Activated CD4-positive, alpha-beta T cell treated with anti-CD3 and anti-CD28 coated beads for 36 hours (primary cell): ENCODE data around the gene ADA. TPM values are rescaled to one million over a fixed set of nuclear protein-coding genes. Genes with fewer than 3 reads are reported as not detected.

Experiments used
- ATAC-seq: fragments of 200-7000 bp; cut with Tn5 transposase; one replicate; pipeline ENCODE4 v1.10.0; 2021; ENCODE audit warnings: mild to moderate bottlenecking, moderate library complexity
- CTCF ChIA-PET: fragments of 350-600 bp; sonication (Branson Sonifier 250); formaldehyde crosslinking; loops from one replicate; lab custom pipeline; 2021; ENCODE audit warnings: antibody characterized with exemption; lab: Charles Lee
- POLR2A ChIA-PET: fragments of 350-600 bp; sonication (Branson Sonifier 250); formaldehyde crosslinking; loops from one replicate; lab custom pipeline; 2021; ENCODE audit warnings: antibody characterized with exemption, inconsistent platforms; lab: Charles Lee
- DNase-seq: peaks from one replicate; pipeline ENCODE4 v3.0.0-alpha.2; 2020
- H3K27ac Mint-ChIP-seq: one replicate; pipeline ENCODE4 v1.8.0; 2021; ENCODE audit warnings: mixed read lengths
- H3K27me3 Mint-ChIP-seq: one replicate; pipeline ENCODE4 v1.8.0; 2021; ENCODE audit warnings: mixed read lengths
- H3K36me3 Mint-ChIP-seq: one replicate; pipeline ENCODE4 v1.8.0; 2021; ENCODE audit warnings: low read depth, mixed read lengths
- H3K4me1 Mint-ChIP-seq: one replicate; pipeline ENCODE4 v1.8.0; 2021; ENCODE audit warnings: mixed read lengths
- H3K4me3 Mint-ChIP-seq: one replicate; pipeline ENCODE4 v1.8.0; 2021; ENCODE audit warnings: mild to moderate bottlenecking, moderate library complexity, mixed read lengths
- H3K9me3 Mint-ChIP-seq: one replicate; pipeline ENCODE4 v1.8.0; 2021; ENCODE audit warnings: low read depth, mixed read lengths
- intact Hi-C, 2 experiments: fragments of 100-400 bp; cut with DNase I in 1 of 2; cut with micrococcal nuclease in 1 of 2; formaldehyde crosslinking; loops; one replicate each; pipeline versions ENCODE4 v1.14.2 to v1.15.1; 2022 to 2024; cut with DNase I, micrococcal nuclease
- total RNA-seq, 2 experiments: library from RNA; stranded (reverse); gene quantifications; one replicate each; pipeline ENCODE4 v1.2.3, GENCODE V29; 2021

ADA gene
- total RNA-seq, 2 experiments from 2014 or later: 33.8 to 37.8 TPM

GRCh38 chr20:44624152-44624551, 27.3 kb downstream of the ADA start:
- Mint-ChIP-seq H3K27ac (no peak overlapping the region), H3K4me1 (peaks cover 3% of the 10 kb centered on the region), H3K36me3 (peaks cover 56% of the 10 kb centered on the region), H3K9me3 (no peaks in the 10 kb centered on the region), H3K27me3 (no peaks in the 10 kb centered on the region), H3K4me3 (no peak overlapping the region)
- ChIA-PET CTCF (interaction anchor here (0.8 kb wide), 1 partner anchor 18 kb away, joined by 3 read pairs; no protein-coding TSS in a partner anchor), POLR2A (interaction anchor here (0.6 kb wide), 2 partner anchors 134 to 212 kb away, joined by 3 to 7 read pairs; no protein-coding TSS in a partner anchor)
- ATAC-seq (no peak), DNase-seq (no peak)
- intact Hi-C loops: no loop called here

DNA sequence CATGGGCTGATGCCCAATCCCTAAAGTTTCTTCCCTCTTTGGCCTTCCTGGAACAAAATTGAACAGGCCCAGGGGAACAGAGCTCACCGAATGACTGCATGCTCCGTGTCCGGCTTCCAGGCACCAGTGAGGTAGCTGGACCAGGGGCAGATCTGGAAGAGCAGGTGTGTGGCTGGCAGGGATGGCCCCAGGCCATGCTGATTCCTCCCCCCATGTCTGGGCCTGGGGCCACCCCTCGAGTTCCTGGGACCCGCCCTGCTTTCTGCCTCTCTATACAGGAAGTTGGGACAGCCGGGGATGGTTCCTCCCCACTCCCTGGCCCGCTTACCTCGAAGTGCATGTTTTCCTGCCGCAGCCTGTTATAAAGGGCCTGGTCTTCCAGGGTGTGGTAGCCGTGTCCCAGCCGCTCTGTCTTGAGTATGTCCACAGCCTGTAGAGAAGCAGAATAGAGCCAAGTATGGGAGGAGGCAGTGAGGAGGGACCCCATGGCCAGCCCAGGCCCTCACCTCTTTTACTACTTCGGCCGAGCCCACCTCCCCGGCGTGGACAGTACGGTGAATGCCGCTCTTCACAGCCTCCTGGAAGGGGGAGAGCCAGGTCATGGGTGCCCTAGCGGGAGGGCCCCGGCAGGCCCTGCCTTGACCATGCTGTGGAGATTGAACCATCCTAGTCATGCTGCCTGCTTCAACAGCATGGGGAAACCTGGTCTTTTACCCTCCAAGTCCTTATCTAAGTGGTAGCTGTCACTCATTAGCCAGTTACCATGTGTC, 28.8 kb downstream of the ADA start:
- no peak for DNase-seq
- no peak overlapping the region for H3K27ac Mint-ChIP-seq
- intact Hi-C loops: no loop called here
- no peak overlapping the region for H3K4me3 Mint-ChIP-seq
- POLR2A ChIA-PET: no interaction called here
- H3K4me1 Mint-ChIP-seq: peaks cover 16% of the 10 kb centered on the region
- CTCF ChIA-PET: interaction anchor here (1.6 kb wide), 1 partner anchor 12 kb away, joined by 4 read pairs; no protein-coding TSS in a partner anchor
- peaks cover 55% of the 10 kb centered on the region for H3K36me3 Mint-ChIP-seq
- H3K9me3 Mint-ChIP-seq: no peaks in the 10 kb centered on the region
- no peaks in the 10 kb centered on the region for H3K27me3 Mint-ChIP-seq
- no peak for ATAC-seq

DNA sequence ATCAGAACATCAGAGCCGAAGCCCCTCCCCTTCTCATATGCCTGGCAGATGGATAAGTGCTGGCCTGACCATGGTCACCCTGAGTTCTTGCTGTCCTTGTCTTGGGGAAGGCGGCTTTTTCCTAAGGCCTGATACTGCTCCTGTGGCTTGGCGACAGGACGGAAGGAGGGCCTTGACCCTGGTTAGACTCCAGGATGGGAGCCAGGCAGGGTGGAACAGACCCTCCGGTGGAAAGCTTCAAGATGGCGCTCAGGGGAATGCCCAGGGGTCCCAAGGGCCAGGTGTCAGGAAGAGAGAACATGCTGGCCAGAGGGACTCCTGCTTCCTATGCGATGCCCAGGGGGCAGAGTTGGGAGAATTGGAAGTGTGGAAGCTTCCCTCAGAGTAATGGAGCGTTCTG, 29.6 kb downstream of the ADA start:
- peaks cover 54% of the 10 kb centered on the region for H3K36me3 Mint-ChIP-seq
- ChIA-PET CTCF (interaction anchor here (1.6 kb wide), 1 partner anchor 12 kb away, joined by 4 read pairs; no protein-coding TSS in a partner anchor), POLR2A (no interaction called here)
- ATAC-seq (no peak), DNase-seq (no peak)
- H3K9me3 Mint-ChIP-seq: no peaks in the 10 kb centered on the region
- H3K27me3 Mint-ChIP-seq: no peaks in the 10 kb centered on the region
- no peak overlapping the region for H3K4me3 Mint-ChIP-seq
- H3K27ac Mint-ChIP-seq: no peak overlapping the region
- intact Hi-C loops: no loop called here
- H3K4me1 Mint-ChIP-seq: peaks cover 22% of the 10 kb centered on the region

DNA sequence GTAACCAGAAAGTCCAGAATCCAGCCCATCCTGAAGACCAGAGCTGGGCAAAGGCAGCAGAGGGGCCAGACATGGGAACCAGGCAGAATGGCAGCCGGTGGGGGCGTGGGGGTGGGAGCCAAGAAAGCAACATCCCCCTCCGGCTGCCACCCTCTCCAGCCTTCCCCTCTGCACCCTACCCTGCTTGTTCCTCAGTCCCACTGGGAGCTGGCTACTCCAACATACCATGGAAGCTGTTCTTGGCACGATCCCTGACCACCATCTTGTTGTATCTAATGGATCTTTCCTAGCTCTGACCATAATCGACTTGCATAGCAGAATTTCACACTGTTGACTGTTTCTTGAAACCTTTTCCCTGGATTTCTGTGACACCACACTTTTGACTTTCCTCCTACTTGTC, 30.2 kb downstream of the ADA start:
- ATAC-seq: no peak
- no peak for DNase-seq
- Mint-ChIP-seq H3K9me3 (no peaks in the 10 kb centered on the region), H3K4me3 (no peak overlapping the region), H3K4me1 (peaks cover 23% of the 10 kb centered on the region), H3K27me3 (no peaks in the 10 kb centered on the region), H3K36me3 (peaks cover 55% of the 10 kb centered on the region), H3K27ac (no peak overlapping the region)
- POLR2A ChIA-PET: interaction anchor here (0.6 kb wide), 1 partner anchor 51 kb away, joined by 3 read pairs; no protein-coding TSS in a partner anchor
- CTCF ChIA-PET: no interaction called here
- intact Hi-C loops: no loop called here

DNA sequence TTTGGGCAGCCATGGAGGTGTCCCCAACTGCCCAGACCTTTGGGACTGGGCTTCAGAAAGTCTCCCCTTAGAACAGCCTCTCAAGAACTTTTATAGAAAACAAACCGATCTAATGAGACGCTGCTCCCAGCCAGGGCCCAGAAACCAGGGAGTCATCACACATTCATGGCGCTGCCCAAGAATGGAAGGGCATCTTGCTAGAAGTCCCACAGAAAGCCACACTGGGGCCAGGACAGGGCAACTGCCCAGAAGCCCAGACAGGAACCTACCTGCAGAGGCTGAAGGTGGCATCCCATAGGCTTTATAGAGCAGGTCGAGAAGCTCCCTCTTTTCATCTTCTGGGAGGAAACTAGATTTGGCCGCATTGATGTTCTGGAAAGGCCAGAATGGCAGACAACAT, 31.5 kb downstream of the ADA start:
- H3K27ac Mint-ChIP-seq: no peak overlapping the region

GRCh38 chr20:44619294-44619693, 32.2 kb downstream of the ADA start:
- Mint-ChIP-seq H3K27me3 (no peaks in the 10 kb centered on the region), H3K36me3 (peaks cover 48% of the 10 kb centered on the region), H3K27ac (no peak overlapping the region), H3K9me3 (no peaks in the 10 kb centered on the region), H3K4me1 (peaks cover 42% of the 10 kb centered on the region), H3K4me3 (no peak overlapping the region)
- DNase-seq (no peak), ATAC-seq (no peak)
- ChIA-PET CTCF (interaction anchor here (0.6 to 1.7 kb wide), 3 partner anchors 10 to 235 kb away, joined by 3 to 17 read pairs (median 7); no protein-coding TSS in a partner anchor), POLR2A (no interaction called here)
- intact Hi-C loops: no loop called here

More for the DNA sequence above, 31.5 kb downstream of the ADA start:
- H3K27me3 Mint-ChIP-seq: no peaks in the 10 kb centered on the region
- peaks cover 54% of the 10 kb centered on the region for H3K36me3 Mint-ChIP-seq
- ChIA-PET CTCF (no interaction called here), POLR2A (no interaction called here)
- intact Hi-C loops: no loop called here
- DNase-seq (no peak), ATAC-seq (no peak)
- H3K4me1 Mint-ChIP-seq: peaks cover 36% of the 10 kb centered on the region
- no peak overlapping the region for H3K4me3 Mint-ChIP-seq
- no peaks in the 10 kb centered on the region for H3K9me3 Mint-ChIP-seq

DNA sequence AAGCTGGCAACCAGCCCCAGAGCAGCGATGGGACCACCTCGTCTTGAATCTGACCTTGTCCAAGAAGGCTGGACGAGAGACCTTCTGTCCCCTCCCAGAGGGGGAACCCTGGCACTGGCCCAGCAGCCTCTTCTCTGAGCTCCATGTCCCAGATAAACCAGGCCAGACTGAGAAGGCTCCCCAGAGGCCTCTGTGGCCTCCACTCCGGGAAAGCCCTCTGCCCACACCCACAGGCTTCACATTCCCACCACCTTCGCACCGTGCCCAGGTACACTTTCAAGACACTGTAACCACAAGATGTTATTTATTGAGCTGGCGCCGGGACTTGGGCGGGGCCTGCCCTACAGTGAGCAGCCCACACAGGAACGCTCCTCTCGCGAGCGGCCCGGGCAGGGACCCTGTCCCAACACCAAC, 33.2 kb downstream of the ADA start:
- peaks cover 49% of the 10 kb centered on the region for H3K36me3 Mint-ChIP-seq
- POLR2A ChIA-PET: interaction anchor here (0.7 kb wide), 1 partner anchor 191 kb away, joined by 3 read pairs; no protein-coding TSS in a partner anchor

DNA sequence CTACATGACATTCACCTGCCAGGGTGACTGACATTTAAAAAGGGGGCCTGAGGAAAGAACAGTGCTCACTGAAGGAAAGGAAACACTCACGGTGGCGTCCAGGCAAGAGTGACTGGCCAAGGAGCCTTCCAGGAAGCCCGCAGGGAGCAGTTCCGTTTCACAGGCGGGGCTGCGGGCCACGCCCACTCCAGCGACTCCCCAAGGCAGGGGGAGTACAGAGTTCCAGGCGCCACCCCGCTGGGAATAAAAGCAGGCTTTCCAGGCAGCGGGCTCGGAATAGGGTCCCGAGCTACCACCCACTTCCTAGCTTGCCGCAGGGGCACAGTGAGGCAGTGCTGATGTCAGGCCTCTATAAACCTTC, 34.9 kb downstream of the ADA start:
- H3K27ac Mint-ChIP-seq: no peak overlapping the region
- H3K4me1 Mint-ChIP-seq: peaks cover 44% of the 10 kb centered on the region
- POLR2A ChIA-PET: no interaction called here
- no peak for ATAC-seq
- peaks cover 31% of the 10 kb centered on the region for H3K36me3 Mint-ChIP-seq
- CTCF ChIA-PET: no interaction called here
- no peaks in the 10 kb centered on the region for H3K27me3 Mint-ChIP-seq
- H3K9me3 Mint-ChIP-seq: no peaks in the 10 kb centered on the region
- no peak for DNase-seq
- no peak overlapping the region for H3K4me3 Mint-ChIP-seq
- intact Hi-C loops: no loop called here

More for the DNA sequence above, 33.2 kb downstream of the ADA start:
- no peaks in the 10 kb centered on the region for H3K27me3 Mint-ChIP-seq
- peak; percentile 60 for DNase-seq
- H3K27ac Mint-ChIP-seq: peak overlapping the region; percentile 39
- CTCF ChIA-PET: interaction anchor here (1.0 to 1.7 kb wide), 4 partner anchors 9 to 234 kb away, joined by 3 to 17 read pairs (median 6); no protein-coding TSS in a partner anchor
- intact Hi-C loops: no loop called here
- ATAC-seq: peak; percentile 72
- H3K4me3 Mint-ChIP-seq: no peak overlapping the region
- peaks cover 44% of the 10 kb centered on the region for H3K4me1 Mint-ChIP-seq
- no peaks in the 10 kb centered on the region for H3K9me3 Mint-ChIP-seq

GRCh38 chr20:44615876-44616603, 35.5 kb downstream of the ADA start:
- ATAC-seq (no peak), DNase-seq (no peak)
- Mint-ChIP-seq H3K9me3 (no peaks in the 10 kb centered on the region), H3K27me3 (no peaks in the 10 kb centered on the region), H3K27ac (peak overlapping the region; percentile 59), H3K4me3 (no peak overlapping the region), H3K36me3 (peaks cover 27% of the 10 kb centered on the region), H3K4me1 (peaks cover 46% of the 10 kb centered on the region)
- intact Hi-C loops: no loop called here
- ChIA-PET POLR2A (no interaction called here), CTCF (no interaction called here)

DNA sequence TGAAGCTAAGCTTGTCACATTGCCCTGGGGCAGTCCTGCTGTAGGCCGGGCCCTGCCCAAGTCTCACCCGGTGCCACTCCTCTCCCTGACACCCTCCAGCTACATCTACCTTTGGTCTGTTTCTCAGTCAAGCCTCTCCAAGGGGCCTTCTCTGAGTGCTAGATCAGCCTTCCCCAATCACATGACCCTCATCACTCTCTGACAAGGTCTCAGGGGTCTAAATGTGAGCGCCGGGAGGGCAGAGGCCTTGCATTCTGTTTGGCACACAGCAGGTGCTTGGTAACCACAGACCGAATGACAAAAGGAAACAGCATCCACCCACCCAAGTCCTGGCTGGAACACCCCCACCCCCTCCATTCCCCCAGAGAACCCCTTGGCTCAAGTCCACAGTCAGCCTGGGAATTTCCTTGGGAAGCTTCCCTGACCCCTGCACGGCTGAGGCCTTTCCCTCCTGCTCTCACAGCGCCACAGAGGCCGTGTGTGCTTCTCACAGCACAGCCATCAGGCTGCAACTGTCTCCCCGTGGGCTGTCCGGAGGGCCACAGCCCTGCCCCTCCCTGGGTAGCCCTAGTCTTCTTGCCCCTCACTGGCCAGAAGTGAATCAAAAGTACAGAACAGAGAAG, 36.2 kb downstream of the ADA start:
- peak; percentile 32 for DNase-seq
- intact Hi-C loops: no loop called here
- peak; percentile 18 for ATAC-seq
- POLR2A ChIA-PET: no interaction called here
- Mint-ChIP-seq H3K4me1 (peaks cover 51% of the 10 kb centered on the region), H3K9me3 (no peaks in the 10 kb centered on the region), H3K36me3 (peaks cover 20% of the 10 kb centered on the region), H3K4me3 (no peak overlapping the region), H3K27me3 (no peaks in the 10 kb centered on the region), H3K27ac (peak overlapping the region; percentile 80)
- CTCF ChIA-PET: interaction anchor here (1.2 kb wide), 1 partner anchor 67 kb away, joined by 3 read pairs; no protein-coding TSS in a partner anchor

DNA sequence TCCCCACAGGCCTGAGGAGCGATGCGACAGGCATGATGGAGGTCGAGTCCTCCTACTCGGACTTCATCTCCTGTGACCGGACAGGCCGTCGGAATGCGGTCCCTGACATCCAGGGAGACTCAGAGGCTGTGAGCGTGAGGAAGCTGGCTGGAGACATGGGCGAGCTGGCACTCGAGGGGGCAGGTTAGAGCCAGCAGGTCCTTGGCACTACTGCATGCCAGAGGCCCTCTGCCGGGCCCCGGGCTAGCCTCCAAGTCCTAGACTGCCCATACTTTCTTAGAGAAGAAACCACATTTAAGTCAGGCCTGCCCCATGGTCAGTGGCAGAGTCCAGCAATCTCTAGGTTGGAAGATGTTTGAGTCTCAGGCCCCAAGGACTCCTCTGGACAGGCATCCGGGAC, 37.0 kb downstream of the ADA start:
- ChIA-PET CTCF (interaction anchor here (1.1 to 1.2 kb wide), 2 partner anchors 68 to 302 kb away, joined by 3 read pairs; no protein-coding TSS in a partner anchor), POLR2A (no interaction called here)
- peak overlapping the region; percentile 23 for H3K27ac Mint-ChIP-seq
- no peaks in the 10 kb centered on the region for H3K9me3 Mint-ChIP-seq
- peaks cover 13% of the 10 kb centered on the region for H3K36me3 Mint-ChIP-seq
- intact Hi-C loops: loop anchor here in 1 of 2 experiments (5.0 kb wide), 1 partner anchor 137 kb away; the partner anchor contains the start of gene TTPAL
- H3K4me1 Mint-ChIP-seq: peaks cover 57% of the 10 kb centered on the region
- H3K27me3 Mint-ChIP-seq: no peaks in the 10 kb centered on the region
- ATAC-seq (no peak), DNase-seq (no peak)
- no peak overlapping the region for H3K4me3 Mint-ChIP-seq
